ENCODE measurements around the gene ZNF777.
"Not testable (repeated sequence)": the region's sequence is repeated elsewhere in the genome, so short reads cannot be mapped to it uniquely, and the experiment has no call there.

ZNF777 gene

DNA sequence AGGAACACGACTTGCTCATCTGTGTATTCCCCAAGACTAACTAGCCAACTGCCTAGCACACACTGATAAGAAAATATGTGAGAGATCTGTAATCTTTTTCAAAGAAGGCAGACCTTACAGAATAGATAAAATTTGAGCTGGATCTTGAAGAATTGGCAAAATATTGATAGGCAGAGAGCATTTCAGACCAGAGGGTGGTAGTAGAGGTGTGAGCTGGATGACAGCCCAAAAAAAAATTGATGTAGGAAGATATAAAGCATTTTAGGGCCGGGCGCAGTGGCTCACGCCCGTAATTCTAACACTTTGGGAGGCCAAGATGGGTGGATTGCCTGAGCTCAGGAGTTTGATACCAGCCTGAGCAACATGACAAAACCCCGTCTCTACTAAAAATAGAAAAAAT is 37.9 kb upstream of the ZNF777 start:
- no peak for DNase-seq (ENCODE audit: low read depth)
- TF ChIP-seq, protein P1, sequence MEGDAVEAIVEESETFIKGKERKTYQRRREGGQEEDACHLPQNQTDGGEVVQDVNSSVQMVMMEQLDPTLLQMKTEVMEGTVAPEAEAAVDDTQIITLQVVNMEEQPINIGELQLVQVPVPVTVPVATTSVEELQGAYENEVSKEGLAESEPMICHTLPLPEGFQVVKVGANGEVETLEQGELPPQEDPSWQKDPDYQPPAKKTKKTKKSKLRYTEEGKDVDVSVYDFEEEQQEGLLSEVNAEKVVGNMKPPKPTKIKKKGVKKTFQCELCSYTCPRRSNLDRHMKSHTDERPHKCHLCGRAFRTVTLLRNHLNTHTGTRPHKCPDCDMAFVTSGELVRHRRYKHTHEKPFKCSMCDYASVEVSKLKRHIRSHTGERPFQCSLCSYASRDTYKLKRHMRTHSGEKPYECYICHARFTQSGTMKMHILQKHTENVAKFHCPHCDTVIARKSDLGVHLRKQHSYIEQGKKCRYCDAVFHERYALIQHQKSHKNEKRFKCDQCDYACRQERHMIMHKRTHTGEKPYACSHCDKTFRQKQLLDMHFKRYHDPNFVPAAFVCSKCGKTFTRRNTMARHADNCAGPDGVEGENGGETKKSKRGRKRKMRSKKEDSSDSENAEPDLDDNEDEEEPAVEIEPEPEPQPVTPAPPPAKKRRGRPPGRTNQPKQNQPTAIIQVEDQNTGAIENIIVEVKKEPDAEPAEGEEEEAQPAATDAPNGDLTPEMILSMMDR (IDR thresholded peaks at IDR 0.05; ENCODE audit: low read depth, low read length, missing control alignments): no peak
- H3K4me3 ChIP-seq (ENCODE audit: low read depth, low read length): no peak overlapping the region

DNA sequence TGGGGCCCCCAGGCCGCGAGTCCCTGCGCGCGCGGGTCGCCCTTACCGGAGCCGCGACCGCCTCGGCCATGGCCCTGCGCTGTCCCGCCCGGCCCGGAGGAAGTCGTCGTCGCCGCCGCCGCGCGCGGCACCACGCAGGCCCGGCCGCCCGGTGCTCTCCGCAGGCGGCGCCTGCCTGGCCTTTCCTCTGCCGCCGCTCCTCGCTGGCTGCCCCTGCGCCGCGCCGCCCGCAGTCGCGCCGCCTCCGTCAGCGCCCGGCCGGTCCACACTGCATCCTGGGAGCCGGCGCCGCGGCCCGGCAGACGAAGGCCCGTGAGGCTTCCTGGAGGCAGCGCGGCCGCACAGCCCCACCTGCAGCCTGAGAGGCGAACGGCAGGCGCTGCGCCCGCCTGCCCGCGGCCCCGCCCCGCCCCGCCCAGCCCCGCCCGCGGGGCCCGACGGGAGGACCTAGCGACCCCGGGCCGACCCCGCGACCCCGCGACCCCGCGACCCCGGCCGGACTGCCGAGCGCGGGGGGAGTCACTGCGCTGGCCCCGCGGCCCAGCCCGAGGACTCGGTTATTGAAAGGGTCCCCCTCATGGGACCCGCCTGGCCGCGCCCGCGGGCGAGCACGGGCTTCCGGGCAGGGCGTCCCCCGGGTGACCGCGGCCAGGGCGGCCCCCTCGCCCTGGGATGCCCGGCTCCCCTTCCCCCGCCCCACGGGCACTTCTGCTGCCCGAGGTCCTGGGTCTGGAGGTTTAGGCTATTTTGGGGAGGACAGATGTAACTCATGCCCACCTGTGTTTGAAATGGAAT is 36.8 kb upstream of the ZNF777 start, which contains the start of gene ZNF746:
TSS of gene ZNF746 (minus strand) at position 343 of the 795 bp plus-strand sequence. CDS start at position 70, 273 bp downstream.
- DNase-seq (ENCODE audit: low read depth): peak; percentile 49
- H3K4me3 ChIP-seq (ENCODE audit: low read depth, low read length): peak within 1 kb of the TSS; percentile 93
- TF ChIP-seq, protein P1 (IDR thresholded peaks at IDR 0.05; ENCODE audit: low read depth, low read length, missing control alignments): peak; percentile 68

DNA sequence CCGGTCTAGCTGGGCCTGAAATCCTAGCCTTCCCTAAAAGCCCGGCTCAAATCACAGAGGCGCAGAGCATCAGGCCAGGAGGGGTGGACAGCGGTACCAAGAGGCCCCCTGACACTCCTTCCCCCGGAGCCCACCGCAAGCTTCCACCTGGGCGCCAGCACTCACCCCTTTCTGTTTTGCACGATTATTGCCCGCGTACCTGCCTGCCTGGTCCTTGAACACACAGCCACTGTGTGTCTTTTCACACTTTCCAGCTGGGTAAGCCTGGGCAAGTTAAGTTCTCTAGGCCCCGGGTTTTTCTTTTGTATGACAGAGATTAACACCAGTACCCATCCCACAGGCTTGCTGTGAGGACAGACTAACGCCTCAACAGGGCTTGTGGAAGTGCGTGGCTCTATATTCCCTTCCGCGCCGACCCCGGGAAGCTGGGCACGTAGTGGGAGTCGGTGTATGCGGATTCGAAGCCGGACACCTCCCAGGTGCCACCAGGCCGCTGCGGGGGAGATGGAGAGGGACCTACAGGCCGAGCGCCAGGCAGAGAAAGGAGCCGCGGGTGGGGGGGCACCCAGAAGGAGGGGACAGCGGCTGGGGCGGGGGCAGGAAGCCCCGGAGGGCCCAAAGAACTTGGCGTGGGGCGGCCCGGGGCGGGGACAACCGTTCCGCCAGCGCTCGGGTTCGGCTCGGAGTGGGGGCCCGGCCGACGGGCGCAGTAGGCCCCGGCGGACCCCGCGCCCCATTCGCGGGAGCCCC is 36.0 kb upstream of the ZNF777 start:
- TF ChIP-seq, protein P1 (IDR thresholded peaks at IDR 0.05; ENCODE audit: low read depth, low read length, missing control alignments): no peak
- DNase-seq (ENCODE audit: low read depth): no peak
- peak overlapping the region; percentile 93 for H3K4me3 ChIP-seq (ENCODE audit: low read depth, low read length)

DNA sequence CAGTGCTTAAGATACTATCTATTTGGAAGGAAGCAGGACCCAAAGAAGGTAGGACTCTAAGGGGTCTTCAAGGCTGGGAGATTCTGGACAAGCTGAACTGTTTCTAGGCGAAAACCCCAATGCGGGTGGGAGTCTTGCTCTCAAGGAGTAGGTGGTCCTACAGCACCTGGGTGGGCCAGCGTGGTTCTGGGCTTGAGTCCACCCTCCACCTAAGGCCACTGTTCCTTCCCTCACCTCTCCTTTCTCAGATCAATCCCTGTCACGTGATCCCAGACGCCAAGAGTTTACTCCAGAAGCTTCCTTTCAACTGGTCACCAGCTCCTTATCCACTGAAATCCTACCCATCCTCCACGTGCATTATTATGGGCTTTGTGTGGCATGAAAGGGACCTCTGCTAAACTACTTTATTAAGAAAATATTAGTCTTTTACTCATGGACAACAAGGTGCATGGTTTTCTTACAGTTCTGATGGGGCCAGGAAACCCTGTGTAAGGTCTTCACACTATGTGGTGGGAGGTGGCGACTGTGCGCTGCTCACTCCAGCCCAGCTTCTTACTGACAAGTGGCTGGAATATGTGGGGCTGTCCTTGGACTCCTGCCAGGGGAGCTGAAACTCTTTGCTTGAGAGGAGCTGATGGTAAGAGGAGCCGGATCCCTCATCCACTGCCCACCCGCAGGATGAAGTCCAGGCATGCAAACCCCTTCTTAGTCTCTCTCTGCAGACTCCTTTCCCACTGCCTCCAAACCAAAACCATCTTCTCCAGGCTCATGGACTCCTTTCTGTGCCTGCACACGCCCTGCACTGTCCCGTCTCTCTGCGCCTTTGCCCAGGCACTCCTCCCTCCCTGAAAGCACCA is 35.2 kb upstream of the ZNF777 start:
- TF ChIP-seq, protein P1 (IDR thresholded peaks at IDR 0.05; ENCODE audit: low read depth, low read length, missing control alignments): no peak
- peak overlapping the region; percentile 93 for H3K4me3 ChIP-seq (ENCODE audit: low read depth, low read length)
- no peak for DNase-seq (ENCODE audit: low read depth)

DNA sequence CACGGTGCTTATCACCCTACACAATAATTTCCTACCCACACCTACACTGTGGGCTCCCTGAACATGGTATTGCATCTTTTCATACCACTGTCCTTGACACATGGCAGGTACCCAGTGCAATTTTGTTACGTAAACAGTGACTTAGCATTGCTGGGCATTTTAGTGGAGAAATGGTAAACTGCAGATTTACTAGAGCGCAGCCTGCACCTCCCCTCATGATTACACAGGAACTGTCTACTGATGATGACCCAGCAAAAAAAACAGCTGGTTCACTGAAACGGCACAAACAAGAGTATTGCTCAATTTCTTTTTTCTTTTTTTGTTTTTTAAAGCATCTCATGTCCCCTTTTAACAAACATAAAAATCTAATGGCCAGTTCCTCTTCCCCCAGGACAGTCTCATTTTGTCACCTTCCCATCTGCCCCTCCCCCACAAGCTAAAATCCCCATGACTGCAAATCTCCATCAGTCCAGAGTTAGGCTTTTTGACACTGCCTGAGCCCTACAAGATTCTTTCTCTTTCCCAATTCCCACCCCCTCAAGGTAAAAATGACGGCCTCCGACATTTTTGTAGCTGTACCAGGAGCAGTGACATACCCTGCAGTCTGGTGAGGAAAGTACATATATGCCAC is 34.0 kb upstream of the ZNF777 start:
- no peak for DNase-seq (ENCODE audit: low read depth)
- H3K4me3 ChIP-seq (ENCODE audit: low read depth, low read length): no peak overlapping the region
- TF ChIP-seq, protein P1 (IDR thresholded peaks at IDR 0.05; ENCODE audit: low read depth, low read length, missing control alignments): no peak

DNA sequence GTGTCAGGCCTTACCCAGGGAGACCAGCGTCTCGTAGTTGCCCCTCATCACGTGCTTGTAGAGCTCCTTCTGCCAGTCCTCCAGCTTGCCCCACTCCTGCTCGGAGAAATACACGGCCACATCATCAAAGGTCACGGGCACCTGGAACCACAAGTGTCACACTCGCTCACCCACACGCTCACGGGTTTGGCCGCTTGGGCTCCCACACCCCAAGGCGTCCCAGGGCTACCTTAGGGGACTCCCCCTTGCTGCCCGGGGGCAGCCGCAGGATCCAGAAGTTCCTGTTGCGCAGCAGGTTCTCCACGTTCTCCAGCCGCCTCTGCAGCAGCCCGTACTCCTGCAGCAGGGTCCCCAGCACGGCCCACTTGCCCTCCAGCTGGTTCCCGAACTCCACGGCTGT is 33.1 kb upstream of the ZNF777 start:
- not testable (repeated sequence) for DNase-seq (ENCODE audit: low read depth); H3K4me3 ChIP-seq (ENCODE audit: low read depth, low read length)
